Measurements from ENCODE around the gene TMPRSS6. TPM values are rescaled to one million over a fixed set of nuclear protein-coding genes. Genes with fewer than 3 reads are reported as not detected.
A peak's percentile ranks its signal among the peaks of the same experiment; 100 is the strongest.

TMPRSS6 gene
- total RNA-seq, 6 experiments from 2014 or later: 40.7 to 104 (median 60.6) TPM

GRCh38 chr22:37088750-37089408, 20.6 kb downstream of the TMPRSS6 start:
- Histone ChIP-seq H3K4me1 (no peaks in the 10 kb centered on the region), H3K27me3 (no peaks in the 10 kb centered on the region), H3K4me3 (no peak overlapping the region), H3K36me3 (no peaks in the 10 kb centered on the region), H3K9me3 (no peaks in the 10 kb centered on the region), H3K27ac (no peak overlapping the region)
- no peak for TF ChIP-seq POLR2A (IDR thresholded peaks at IDR 0.05)
- no peak for TF ChIP-seq CTCF (IDR thresholded peaks at IDR 0.05)
- ATAC-seq (peak in 1 of 4 donors; percentile 35), DNase-seq (no peak)
- 68% methylated on average over 7 of the region's 17 CpGs for WGBS (ENCODE audit: insufficient coverage, low coverage, low lambda C conversion rate, missing lambda C conversion rate)
- intact Hi-C loops (cut with DNase I): no loop called here

GRCh38 chr22:37088108-37088605, 21.4 kb downstream of the TMPRSS6 start:
- H3K36me3 ChIP-seq: no peaks in the 10 kb centered on the region
- intact Hi-C loops (cut with DNase I): no loop called here
- no peaks in the 10 kb centered on the region for H3K27me3 ChIP-seq
- H3K4me3 ChIP-seq: no peak overlapping the region
- DNase-seq (no peak), ATAC-seq (no peak)
- no peak overlapping the region for H3K27ac ChIP-seq
- no peaks in the 10 kb centered on the region for H3K9me3 ChIP-seq
- H3K4me1 ChIP-seq: no peaks in the 10 kb centered on the region
- no peak for TF ChIP-seq CTCF (IDR thresholded peaks at IDR 0.05)
- TF ChIP-seq POLR2A (IDR thresholded peaks at IDR 0.05): no peak
- WGBS (ENCODE audit: insufficient coverage, low coverage, low lambda C conversion rate, missing lambda C conversion rate): no CpG with 5 or more reads among the region's 6 CpGs

- ATAC-seq (no peak), DNase-seq (no peak)
- Histone ChIP-seq H3K4me1 (no peaks in the 10 kb centered on the region), H3K27ac (no peak overlapping the region), H3K36me3 (no peaks in the 10 kb centered on the region), H3K9me3 (no peaks in the 10 kb centered on the region), H3K27me3 (no peaks in the 10 kb centered on the region), H3K4me3 (no peak overlapping the region)
- WGBS (ENCODE audit: insufficient coverage, low coverage, low lambda C conversion rate, missing lambda C conversion rate): 86% methylated on average over 4 of the region's 15 CpGs
- intact Hi-C loops (cut with DNase I): no loop called here
- TF ChIP-seq CTCF (IDR thresholded peaks at IDR 0.05): no peak
- no peak for TF ChIP-seq POLR2A (IDR thresholded peaks at IDR 0.05)
Observed at GRCh38 chr22:37086184-37086583, 23.3 kb downstream of the TMPRSS6 start.

GRCh38 chr22:37084385-37084784, 25.1 kb downstream of the TMPRSS6 start:
- Histone ChIP-seq H3K27me3 (no peaks in the 10 kb centered on the region), H3K9me3 (no peaks in the 10 kb centered on the region), H3K4me1 (no peaks in the 10 kb centered on the region), H3K36me3 (no peaks in the 10 kb centered on the region), H3K27ac (no peak overlapping the region), H3K4me3 (no peak overlapping the region)
- no peak for TF ChIP-seq CTCF (IDR thresholded peaks at IDR 0.05)
- TF ChIP-seq POLR2A (IDR thresholded peaks at IDR 0.05): no peak
- DNase-seq (no peak), ATAC-seq (no peak)
- 50% methylated on average over 2 of the region's 10 CpGs for WGBS (ENCODE audit: insufficient coverage, low coverage, low lambda C conversion rate, missing lambda C conversion rate)
- intact Hi-C loops (cut with DNase I): no loop called here

Data from right lobe of liver (tissue), 6 donors.